Vagina (tissue), 2 donors: ENCODE results near the gene OMA1.

Experiments used
- CTCF ChIP-seq, 3 experiments: fragments of 450-650 bp in 2 of 3; fragments of 200-600 bp in 1 of 3; sonication (generic) in 1 of 3; IDR thresholded peaks; one replicate each; pipeline ENCODE4 v1.5.1; 2017 to 2019; ENCODE audit warnings: antibody characterized with exemption in 3 of 3, mild to moderate bottlenecking in 2 of 3, moderate library complexity in 2 of 3
- POLR2A ChIP-seq, 2 donors: fragments of 450-650 bp; IDR thresholded peaks; one replicate each; pipeline ENCODE4 v1.6.1; 2017; ENCODE audit warnings: antibody characterized with exemption in 2 of 2, mild to moderate bottlenecking in 2 of 2, moderate library complexity in 2 of 2
- POLR2AphosphoS5 ChIP-seq, 2 donors: sonication (generic); formaldehyde crosslinking; IDR thresholded peaks; one replicate each; pipeline ENCODE4 v1.9.0; 2017; ENCODE audit warnings: antibody characterized with exemption in 2 of 2, mild to moderate bottlenecking in 2 of 2, low read depth in 1 of 2; ENCODE audit not compliant: insufficient read depth in 1 of 2

DNA sequence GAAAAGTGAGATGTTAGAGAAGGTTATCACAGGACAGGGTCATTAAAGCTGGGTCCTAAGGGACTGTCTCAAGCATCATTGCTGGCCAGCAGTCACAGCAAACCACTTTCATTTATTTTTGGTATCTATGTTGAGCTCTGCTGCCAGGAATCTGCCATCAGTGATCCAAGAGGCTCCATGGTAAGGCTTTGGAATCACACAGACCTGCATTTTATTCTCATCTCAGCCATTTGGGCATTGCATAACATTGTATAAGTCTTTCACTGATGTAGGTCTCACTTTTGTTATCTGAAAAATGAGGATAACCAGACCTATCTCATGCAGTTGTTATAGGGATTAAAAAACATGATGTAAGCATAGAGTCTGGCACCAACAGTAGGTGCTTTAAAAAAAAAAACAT is 77.5 kb downstream of the OMA1 start:
- no peak for TF ChIP-seq POLR2A (IDR thresholded peaks at IDR 0.05)
- no peak for TF ChIP-seq CTCF (IDR thresholded peaks at IDR 0.05)
- TF ChIP-seq POLR2AphosphoS5 (IDR thresholded peaks at IDR 0.05; ENCODE audit: insufficient read depth in 1 of 2, low read depth in 1 of 2): no peak
